GM12892 (cell line): Measurements from ENCODE around the gene HPCA.

ENCODE experiments used
- POLR2AphosphoS5 ChIP-seq: IDR thresholded peaks from 2 replicates; pipeline ENCODE4 v1.6.1; 2011; ENCODE audit warnings: low read depth, low read length, control low read depth
- TAF1 ChIP-seq: IDR thresholded peaks from 2 replicates; pipeline ENCODE4 v1.6.1; 2011; ENCODE audit warnings: low read depth, mild to moderate bottlenecking, control low read depth, low read length, borderline replicate concordance

GRCh38 chr1:32889731-32890278 is 3.5 kb downstream of the HPCA start:
- TF ChIP-seq POLR2AphosphoS5 (no peak), TAF1 (no peak)
